GM23338 (cell line): Measurements from ENCODE around the gene BMP8A.

Source experiments
- EZH2 ChIP-seq: fragments of 200-600 bp; sonication (generic); IDR thresholded peaks from one replicate; pipeline ENCODE4 v1.8.0; 2017; ENCODE audit warnings: antibody characterized with exemption, mild to moderate bottlenecking, low read depth; ENCODE audit not compliant: unreplicated experiment
- POLR2AphosphoS5 ChIP-seq: IDR thresholded peaks from 2 replicates; pipeline ENCODE4 v1.6.1; 2016; ENCODE audit warnings: antibody characterized with exemption, low read depth
- TF ChIP-seq, protein P1 (sequence below), 2 experiments: fragments of 200-600 bp in 1 of 2; sonication (generic) in 1 of 2; conservative IDR thresholded peaks; 2 replicates each; pipeline versions ENCODE4 v1.5.1 to v1.6.1; 2016 to 2017; ENCODE audit warnings: antibody characterized with exemption in 2 of 2, low read depth in 2 of 2, mild to moderate bottlenecking in 2 of 2, moderate library complexity in 1 of 2

- TF ChIP-seq EZH2: no peak
- TF ChIP-seq, protein P1, sequence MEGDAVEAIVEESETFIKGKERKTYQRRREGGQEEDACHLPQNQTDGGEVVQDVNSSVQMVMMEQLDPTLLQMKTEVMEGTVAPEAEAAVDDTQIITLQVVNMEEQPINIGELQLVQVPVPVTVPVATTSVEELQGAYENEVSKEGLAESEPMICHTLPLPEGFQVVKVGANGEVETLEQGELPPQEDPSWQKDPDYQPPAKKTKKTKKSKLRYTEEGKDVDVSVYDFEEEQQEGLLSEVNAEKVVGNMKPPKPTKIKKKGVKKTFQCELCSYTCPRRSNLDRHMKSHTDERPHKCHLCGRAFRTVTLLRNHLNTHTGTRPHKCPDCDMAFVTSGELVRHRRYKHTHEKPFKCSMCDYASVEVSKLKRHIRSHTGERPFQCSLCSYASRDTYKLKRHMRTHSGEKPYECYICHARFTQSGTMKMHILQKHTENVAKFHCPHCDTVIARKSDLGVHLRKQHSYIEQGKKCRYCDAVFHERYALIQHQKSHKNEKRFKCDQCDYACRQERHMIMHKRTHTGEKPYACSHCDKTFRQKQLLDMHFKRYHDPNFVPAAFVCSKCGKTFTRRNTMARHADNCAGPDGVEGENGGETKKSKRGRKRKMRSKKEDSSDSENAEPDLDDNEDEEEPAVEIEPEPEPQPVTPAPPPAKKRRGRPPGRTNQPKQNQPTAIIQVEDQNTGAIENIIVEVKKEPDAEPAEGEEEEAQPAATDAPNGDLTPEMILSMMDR (conservative IDR thresholded peaks at IDR 0.05; ENCODE audit: low read depth in 2 of 2): no peak
- TF ChIP-seq POLR2AphosphoS5: no peak
Measured at GRCh38 chr1:39574646-39575045, 83.2 kb downstream of the BMP8A start.
